Naive thymus-derived CD4-positive, alpha-beta T cell (primary cell): Measurements from ENCODE around the gene TMEM98. TPM values are rescaled to one million over a fixed set of nuclear protein-coding genes. Genes with fewer than 3 reads are reported as not detected.

Source experiments
- ATAC-seq: fragments of 150-1000 bp; cut with Tn5 transposase; 2 replicates; pipeline ENCODE4 v1.10.0; 2021; ENCODE audit warnings: mild to moderate bottlenecking, moderate library complexity
- CTCF ChIA-PET: fragments of 350-600 bp; sonication (Branson Sonifier 250); formaldehyde crosslinking; loops from one replicate; lab custom pipeline; 2021; ENCODE audit warnings: antibody characterized with exemption; lab: Charles Lee
- POLR2A ChIA-PET: fragments of 350-600 bp; sonication (Branson Sonifier 250); formaldehyde crosslinking; loops from one replicate; lab custom pipeline; 2021; ENCODE audit warnings: antibody characterized with exemption, inconsistent platforms; lab: Charles Lee
- DNase-seq, 9 donors: peaks; one replicate each; pipeline versions ENCODE4 v3.0.0 to v3.0.0-alpha.2; 2020 to 2022; ENCODE audit warnings: mixed read lengths in 1 of 9
- H3K27ac ChIP-seq: one replicate; pipeline ENCODE4 v1.7.0; 2013; ENCODE audit warnings: mild to moderate bottlenecking, low read depth, low read length, moderate library complexity
- H3K27me3 ChIP-seq, 2 donors: one replicate each; pipeline ENCODE4 v1.7.0; 2013; ENCODE audit warnings: low read length in 2 of 2, mild to moderate bottlenecking in 2 of 2, moderate library complexity in 2 of 2; ENCODE audit not compliant: control insufficient read depth in 2 of 2, insufficient read depth in 2 of 2
- H3K36me3 ChIP-seq, 3 experiments: 1 replicate in 2 of 3; 2 replicates in 1 of 3; pipeline ENCODE4 v1.7.0; 2013; ENCODE audit warnings: low read length in 3 of 3, mild to moderate bottlenecking in 3 of 3, moderate library complexity in 1 of 3; ENCODE audit not compliant: insufficient read depth in 3 of 3, control insufficient read depth in 2 of 3
- H3K4me1 ChIP-seq, 2 donors: one replicate each; pipeline ENCODE4 v1.7.0; 2013; ENCODE audit warnings: low read length in 2 of 2, mild to moderate bottlenecking in 2 of 2, moderate library complexity in 1 of 2; ENCODE audit not compliant: control insufficient read depth in 2 of 2, insufficient read depth in 2 of 2
- H3K4me3 ChIP-seq: 2 replicates; pipeline ENCODE4 v1.7.0; 2013; ENCODE audit warnings: mild to moderate bottlenecking, low read length
- H3K9me3 ChIP-seq, 3 experiments: 1 replicate in 2 of 3; 2 replicates in 1 of 3; pipeline ENCODE4 v1.7.0; 2013; ENCODE audit warnings: low read length in 3 of 3; ENCODE audit not compliant: control insufficient read depth in 2 of 3
- H3K27ac Mint-ChIP-seq, 9 donors: one replicate each; pipeline ENCODE4 v1.8.0; 2020 to 2022; ENCODE audit warnings: mixed read lengths in 9 of 9, mild to moderate bottlenecking in 8 of 9, moderate library complexity in 5 of 9, inconsistent platforms in 2 of 9
- H3K27me3 Mint-ChIP-seq, 5 donors: one replicate each; pipeline ENCODE4 v1.8.0; 2021 to 2022; ENCODE audit warnings: mixed read lengths in 5 of 5, mild to moderate bottlenecking in 1 of 5
- H3K36me3 Mint-ChIP-seq, 5 donors: one replicate each; pipeline ENCODE4 v1.8.0; 2020 to 2022; ENCODE audit warnings: mixed read lengths in 5 of 5, mild to moderate bottlenecking in 3 of 5, inconsistent platforms in 1 of 5
- H3K4me1 Mint-ChIP-seq, 7 donors: one replicate each; pipeline ENCODE4 v1.8.0; 2020 to 2022; ENCODE audit warnings: mixed read lengths in 7 of 7, mild to moderate bottlenecking in 3 of 7, inconsistent platforms in 1 of 7
- H3K4me3 Mint-ChIP-seq, 10 donors: one replicate each; pipeline ENCODE4 v1.8.0; 2020 to 2022; ENCODE audit warnings: mild to moderate bottlenecking in 10 of 10, mixed read lengths in 10 of 10, moderate library complexity in 6 of 10, inconsistent platforms in 2 of 10
- H3K9me3 Mint-ChIP-seq, 11 donors: one replicate each; pipeline ENCODE4 v1.8.0; 2020 to 2022; ENCODE audit warnings: mixed read lengths in 11 of 11, mild to moderate bottlenecking in 4 of 11, inconsistent platforms in 1 of 11, moderate library complexity in 1 of 11
- intact Hi-C, 2 donors: fragments of 100-400 bp; cut with micrococcal nuclease; formaldehyde crosslinking; loops; one replicate each; pipeline ENCODE4 v1.15.1; 2023
- polyA plus RNA-seq, 2 donors: library from polyadenylated mRNA; unstranded; fragments of 300-500 nt; fragmentation: Illumina TruSeq; gene quantifications; one replicate each; pipeline ENCODE4 v1.2.3, GENCODE V29; 2021
- total RNA-seq, 6 experiments: library from RNA in 5 of 6; stranded (reverse) in 5 of 6; gene quantifications; 1 replicate in 5 of 6; 2 replicates in 1 of 6; pipeline ENCODE4 v1.2.3 and lab custom pipeline; 2021 to 2026

Gene TMEM98
- total and polyA plus RNA-seq, 7 experiments from 2014 or later: 0.73 to 1.6 TPM; not detected in 5

GRCh38 chr17:32992321-32993033 lies 64.5 kb downstream of the TMEM98 start:
- intact Hi-C loops: no loop called here
- Histone ChIP-seq H3K4me3 (no peak overlapping the region), H3K9me3 (no peaks in the 10 kb centered on the region), H3K27ac (no peak overlapping the region), H3K27me3 (no peaks in the 10 kb centered on the region), H3K36me3 (no peaks in the 10 kb centered on the region), H3K4me1 (no peaks in the 10 kb centered on the region)
- ChIA-PET POLR2A (no interaction called here), CTCF (no interaction called here)
- DNase-seq (no peak), ATAC-seq (no peak)
- H3K27ac Mint-ChIP-seq: no peak overlapping the region
- no peak overlapping the region for H3K4me3 Mint-ChIP-seq
- peaks cover 0 to 4% (median 0%) of the 10 kb centered on the region in 5 donors for H3K36me3 Mint-ChIP-seq
- peaks cover 5 to 19% (median 14%) of the 10 kb centered on the region in 11 donors for H3K9me3 Mint-ChIP-seq
- H3K4me1 Mint-ChIP-seq: no peaks in the 10 kb centered on the region
- peaks cover 4 to 27% (median 18%) of the 10 kb centered on the region in 5 donors for H3K27me3 Mint-ChIP-seq

- Histone ChIP-seq H3K9me3 (no peaks in the 10 kb centered on the region), H3K27me3 (no peaks in the 10 kb centered on the region), H3K4me3 (no peak overlapping the region), H3K27ac (no peak overlapping the region), H3K4me1 (no peaks in the 10 kb centered on the region), H3K36me3 (no peaks in the 10 kb centered on the region)
- Mint-ChIP-seq H3K36me3 (peaks cover 0 to 3% (median 0%) of the 10 kb centered on the region in 5 donors), H3K27me3 (peaks cover 4 to 29% (median 27%) of the 10 kb centered on the region in 5 donors), H3K27ac (no peak overlapping the region), H3K4me1 (peaks cover 0 to 5% (median 5%) of the 10 kb centered on the region in 7 donors), H3K9me3 (peaks cover 0 to 9% (median 4%) of the 10 kb centered on the region in 11 donors), H3K4me3 (no peak overlapping the region)
- no peak for ATAC-seq
- ChIA-PET POLR2A (no interaction called here), CTCF (no interaction called here)
- intact Hi-C loops: no loop called here
- no peak for DNase-seq
These were observed 66.0 kb downstream of the TMEM98 start for GRCh38 chr17:32993977-32994376.

Other genes with a start within 250 kb of the TMEM98 start
- 1 to 10 TPM; 2.2 to 8.0 (median 6.9) TPM for gene MYO1D, start 51.0 kb upstream of the TMEM98 start, total RNA-seq
- 1 to 10 TPM in 1 of 2 donors, under 1 TPM in 1; 0.93 to 2.6 TPM for gene MYO1D, start 51.0 kb upstream of the TMEM98 start, polyA plus RNA-seq
- gene SPACA3, start 63.7 kb downstream of the TMEM98 start, total RNA-seq: not detected
- gene SPACA3, start 63.7 kb downstream of the TMEM98 start, polyA plus RNA-seq: not detected